ENCODE measurements around the gene ANKS6.

DNA sequence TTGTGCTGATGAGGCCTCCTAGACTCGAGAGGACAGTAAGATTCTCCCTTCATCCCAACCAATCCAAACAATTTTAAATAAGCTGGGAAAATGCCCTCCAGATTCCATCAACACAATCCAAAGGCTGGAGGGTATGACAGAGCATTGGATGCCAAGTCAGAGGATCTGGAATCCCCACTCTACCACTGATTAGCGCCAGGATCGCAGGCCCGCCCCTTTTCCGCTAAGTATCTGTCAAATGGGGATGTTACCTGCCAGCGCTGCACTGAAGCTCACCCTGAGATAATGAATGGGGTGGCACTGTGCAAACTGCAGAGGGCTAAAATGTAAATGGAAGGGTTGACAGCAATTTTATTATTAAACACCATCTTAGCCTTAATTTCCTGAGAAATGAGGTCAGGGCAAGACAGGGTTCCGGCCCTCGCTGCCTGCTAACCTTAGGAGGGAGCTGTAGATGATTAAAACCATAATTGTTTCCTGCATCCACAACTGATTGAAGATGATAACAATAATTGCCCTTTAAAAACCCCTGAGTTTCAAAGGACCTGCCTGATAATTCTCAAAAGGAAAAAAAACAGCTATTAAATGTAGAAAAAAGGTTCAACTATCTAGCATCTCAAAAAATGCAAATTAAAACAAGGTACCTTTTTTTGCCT is 56.0 kb downstream of the ANKS6 start:
- TF ChIP-seq, protein P1, sequence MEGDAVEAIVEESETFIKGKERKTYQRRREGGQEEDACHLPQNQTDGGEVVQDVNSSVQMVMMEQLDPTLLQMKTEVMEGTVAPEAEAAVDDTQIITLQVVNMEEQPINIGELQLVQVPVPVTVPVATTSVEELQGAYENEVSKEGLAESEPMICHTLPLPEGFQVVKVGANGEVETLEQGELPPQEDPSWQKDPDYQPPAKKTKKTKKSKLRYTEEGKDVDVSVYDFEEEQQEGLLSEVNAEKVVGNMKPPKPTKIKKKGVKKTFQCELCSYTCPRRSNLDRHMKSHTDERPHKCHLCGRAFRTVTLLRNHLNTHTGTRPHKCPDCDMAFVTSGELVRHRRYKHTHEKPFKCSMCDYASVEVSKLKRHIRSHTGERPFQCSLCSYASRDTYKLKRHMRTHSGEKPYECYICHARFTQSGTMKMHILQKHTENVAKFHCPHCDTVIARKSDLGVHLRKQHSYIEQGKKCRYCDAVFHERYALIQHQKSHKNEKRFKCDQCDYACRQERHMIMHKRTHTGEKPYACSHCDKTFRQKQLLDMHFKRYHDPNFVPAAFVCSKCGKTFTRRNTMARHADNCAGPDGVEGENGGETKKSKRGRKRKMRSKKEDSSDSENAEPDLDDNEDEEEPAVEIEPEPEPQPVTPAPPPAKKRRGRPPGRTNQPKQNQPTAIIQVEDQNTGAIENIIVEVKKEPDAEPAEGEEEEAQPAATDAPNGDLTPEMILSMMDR (IDR thresholded peaks at IDR 0.05): no peak
- no peak for TF ChIP-seq POLR2AphosphoS5 (IDR thresholded peaks at IDR 0.05)

Data from esophagus muscularis mucosa (tissue), 3 donors.